Measurements from ENCODE around the gene BOD1.
A peak's percentile ranks its signal among the peaks of the same experiment; 100 is the strongest.

The BOD1 gene

GRCh38 chr5:173575985-173576384 lies 40.5 kb downstream of the BOD1 start:
- no peak for DNase-seq

DNA sequence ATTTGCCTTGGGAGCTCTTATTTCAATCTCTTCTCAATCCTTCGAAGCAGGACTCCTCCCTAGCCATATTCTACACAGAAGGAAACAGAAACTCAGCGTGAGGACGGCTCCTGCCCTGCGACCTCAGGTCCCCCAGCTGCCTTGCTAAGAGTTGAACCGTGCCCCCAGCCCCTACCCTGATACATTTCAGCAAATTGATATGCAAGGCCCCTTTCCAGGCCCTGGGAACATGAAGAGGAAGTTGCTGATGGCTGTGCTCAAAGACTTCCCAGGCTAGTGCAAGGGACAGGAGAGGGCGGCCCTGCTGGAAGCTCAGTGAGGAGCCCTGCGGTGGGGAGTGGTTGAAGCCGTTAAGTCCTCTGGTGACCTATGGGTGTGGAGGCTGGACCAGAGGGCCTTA lies 41.5 kb downstream of the BOD1 start:
- DNase-seq: no peak

- peak; percentile 48 for DNase-seq
These were observed 43.1 kb downstream of the BOD1 start for GRCh38 chr5:173573126-173573960.

DNA sequence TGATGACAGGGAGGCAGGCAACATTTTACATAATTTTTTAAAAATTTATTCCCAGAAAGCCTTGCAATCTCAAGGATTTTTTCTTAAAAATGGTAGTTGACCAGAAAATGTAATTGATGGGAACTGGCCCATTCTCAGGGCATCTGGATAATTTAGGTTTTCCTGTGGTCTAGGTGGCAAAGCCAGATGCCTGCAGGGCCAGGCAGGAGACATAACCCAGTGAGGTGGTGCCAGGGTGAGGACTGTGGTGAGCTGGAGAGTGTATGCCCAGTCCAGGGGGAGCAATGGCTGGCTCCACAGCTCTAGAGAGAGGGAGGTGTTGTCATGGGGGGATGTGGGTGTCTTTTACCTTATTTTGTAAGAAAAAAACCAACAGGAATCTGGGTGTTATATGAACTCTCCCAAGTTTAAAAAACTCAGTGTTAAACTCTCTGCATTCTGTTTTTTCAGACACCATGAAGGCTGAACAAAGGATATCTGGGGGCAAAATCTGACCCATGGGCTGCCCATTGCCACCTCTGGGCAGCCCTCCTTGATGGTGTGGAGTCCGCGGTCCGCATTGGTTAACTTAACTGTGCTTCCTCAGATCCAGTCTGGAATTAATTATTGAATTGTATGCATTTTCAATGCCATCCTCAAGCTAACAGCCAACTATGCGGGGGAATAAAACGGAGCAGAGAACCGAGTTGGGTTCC lies 43.9 kb downstream of the BOD1 start:
- DNase-seq: no peak

GRCh38 chr5:173570321-173571090 lies 45.9 kb downstream of the BOD1 start:
- DNase-seq: no peak

GRCh38 chr5:173568703-173569102 lies 47.7 kb downstream of the BOD1 start:
- DNase-seq: no peak

DNA sequence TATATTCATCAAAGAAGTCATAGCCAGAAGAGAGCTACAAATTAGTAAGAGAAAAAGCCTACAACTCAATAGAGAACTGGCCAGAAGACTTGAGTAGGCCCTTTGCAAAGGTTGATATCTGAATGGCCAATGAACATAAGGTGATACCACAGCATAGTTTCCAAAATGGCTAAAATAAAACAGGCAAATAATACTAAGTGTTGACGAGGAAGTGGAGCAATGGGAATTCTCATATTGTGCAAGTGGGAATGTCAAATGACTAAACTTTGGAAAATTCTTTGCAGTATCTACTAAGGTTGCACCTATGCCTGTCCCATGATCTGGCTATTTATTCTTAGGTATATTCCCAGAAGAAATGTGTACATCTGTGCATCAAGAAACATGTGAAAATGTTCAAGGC lies 48.3 kb downstream of the BOD1 start:
- DNase-seq: no peak

GRCh38 chr5:173567548-173567947 lies 48.9 kb downstream of the BOD1 start:
- peak; percentile 30 for DNase-seq

- DNase-seq: no peak
These were observed 50.9 kb downstream of the BOD1 start for GRCh38 chr5:173565491-173566072.

GRCh38 chr5:173564106-173564505 lies 52.3 kb downstream of the BOD1 start:
- DNase-seq: no peak

DNA sequence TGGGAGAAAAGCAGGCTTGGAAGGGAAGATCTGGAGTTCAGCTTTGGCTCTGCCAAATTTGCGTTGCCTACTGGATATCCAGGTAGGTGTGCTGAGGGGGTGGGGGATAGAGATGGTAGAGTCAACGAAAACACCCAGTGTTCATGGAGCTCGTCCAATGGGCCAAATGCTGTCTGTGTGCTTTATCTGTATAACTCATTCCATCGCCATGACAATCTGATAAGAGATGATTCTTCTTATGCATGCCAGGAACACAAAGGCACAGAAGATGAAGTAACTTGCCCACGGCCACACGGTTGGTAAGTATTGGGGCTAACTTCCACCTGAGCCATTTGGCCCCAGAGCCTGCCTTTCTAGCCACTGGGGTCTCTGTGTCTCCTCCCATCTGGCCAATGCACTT lies 53.2 kb downstream of the BOD1 start:
- DNase-seq: no peak

- no peak for DNase-seq
These were observed 54.0 kb downstream of the BOD1 start for GRCh38 chr5:173562451-173562850.

All from fibroblast of skin of right quadriceps (primary cell).